ENCODE data around the gene XG. TPM values are rescaled to one million over a fixed set of nuclear protein-coding genes. Genes with fewer than 3 reads are reported as not detected.
A peak's percentile ranks its signal among the peaks of the same experiment; 100 is the strongest.
"Not testable (repeated sequence)": the region's sequence is repeated elsewhere in the genome, so short reads cannot be mapped to it uniquely, and the experiment has no call there.

Gene XG
- total RNA-seq, 1 donor from 2014 or later, result 7.5 TPM

GRCh38 chrX:2733286-2733685 lies 18.6 kb upstream of the XG start:
- DNase-seq, result no peak

- DNase-seq, result no peak
These were observed 16.6 kb upstream of the XG start for GRCh38 chrX:2735270-2735669.

GRCh38 chrX:2740672-2741071 lies 11.2 kb upstream of the XG start:
- no peak for DNase-seq

GRCh38 chrX:2741386-2741785 lies 10.5 kb upstream of the XG start:
- DNase-seq, result no peak

- not testable (repeated sequence) for DNase-seq
These were observed 5.6 kb upstream of the XG start for GRCh38 chrX:2746250-2746649.

- no peak for DNase-seq
These were observed 3.5 kb upstream of the XG start for GRCh38 chrX:2748171-2748814.

- DNase-seq, result no peak
These were observed 3.0 kb upstream of the XG start for GRCh38 chrX:2748815-2749188.

GRCh38 chrX:2751291-2751690 lies 549 bp upstream of the XG start:
- peak; percentile 2 for DNase-seq

GRCh38 chrX:2752441-2752840 lies 601 bp downstream of the XG start:
- DNase-seq, result not testable (repeated sequence)

GRCh38 chrX:2755163-2755715 lies 3.4 kb downstream of the XG start:
- DNase-seq, result not testable (repeated sequence)

GRCh38 chrX:2756548-2756947 lies 4.7 kb downstream of the XG start:
- no peak for DNase-seq

GRCh38 chrX:2761246-2761645 lies 9.4 kb downstream of the XG start:
- no peak for DNase-seq

GRCh38 chrX:2762671-2763070 lies 10.8 kb downstream of the XG start:
- not testable (repeated sequence) for DNase-seq

GRCh38 chrX:2764766-2765548 lies 13.1 kb downstream of the XG start:
- not testable (repeated sequence) for DNase-seq

- DNase-seq, result no peak
These were observed 13.7 kb downstream of the XG start for GRCh38 chrX:2765549-2765830.

GRCh38 chrX:2766906-2767305 lies 15.1 kb downstream of the XG start:
- DNase-seq, result no peak

- DNase-seq, result no peak
These were observed 16.0 kb downstream of the XG start for GRCh38 chrX:2767631-2768455.

- DNase-seq, result no peak
These were observed 17.8 kb downstream of the XG start for GRCh38 chrX:2769615-2770014.

- DNase-seq, result not testable (repeated sequence)
These were observed 21.6 kb downstream of the XG start for GRCh38 chrX:2773166-2774055.

- DNase-seq, result no peak
These were observed 22.2 kb downstream of the XG start for GRCh38 chrX:2774057-2774456.

GRCh38 chrX:2774776-2775175 lies 22.9 kb downstream of the XG start:
- DNase-seq, result no peak

Data from skin of body (tissue), 2 donors.